Endothelial cell (in vitro differentiated cells): Measurements from ENCODE around the gene SHF. TPM values are rescaled to one million over a fixed set of nuclear protein-coding genes. Genes with fewer than 3 reads are reported as not detected.
A peak's percentile ranks its signal among the peaks of the same experiment; 100 is the strongest.

ENCODE experiments used
- DNase-seq: peaks from one replicate; pipeline ENCODE4 v3.0.0; 2021; ENCODE audit warnings: low spot score
- H3K27ac Mint-ChIP-seq: one replicate; pipeline ENCODE4 v1.8.0; 2021; ENCODE audit warnings: mixed read lengths, inconsistent platforms; ENCODE audit not compliant: unreplicated experiment
- H3K27me3 Mint-ChIP-seq: one replicate; pipeline ENCODE4 v1.8.0; 2021; ENCODE audit warnings: mild to moderate bottlenecking, moderate library complexity, mixed read lengths, inconsistent platforms; ENCODE audit not compliant: unreplicated experiment
- H3K36me3 Mint-ChIP-seq: one replicate; pipeline ENCODE4 v1.8.0; 2021; ENCODE audit warnings: mild to moderate bottlenecking, low read depth, mixed read lengths, inconsistent platforms; ENCODE audit not compliant: unreplicated experiment
- H3K4me1 Mint-ChIP-seq: one replicate; pipeline ENCODE4 v1.8.0; 2021; ENCODE audit warnings: mild to moderate bottlenecking, mixed read lengths, inconsistent platforms; ENCODE audit not compliant: unreplicated experiment
- H3K4me3 Mint-ChIP-seq: one replicate; pipeline ENCODE4 v1.8.0; 2021; ENCODE audit warnings: mild to moderate bottlenecking, mixed read lengths, inconsistent platforms; ENCODE audit not compliant: unreplicated experiment
- H3K9me3 Mint-ChIP-seq: one replicate; pipeline ENCODE4 v1.8.0; 2021; ENCODE audit warnings: mixed read lengths, inconsistent platforms; ENCODE audit not compliant: unreplicated experiment
- total RNA-seq: library from RNA; stranded (reverse); fragmentation: NEBNext Ultra II Directional; extraction: Animal tissue kit (Norgen Biotek cat#: 25700); gene quantifications from one replicate; pipeline ENCODE4 v1.2.1, GENCODE V29; 2021; ENCODE audit not compliant: unreplicated experiment
- TF ChIP-seq, protein P1 (sequence below): fragments of 200-600 bp; sonication (generic); IDR thresholded peaks from one replicate; pipeline ENCODE4 v1.5.0; 2021; ENCODE audit warnings: antibody characterized with exemption; ENCODE audit not compliant: unreplicated experiment

SHF gene
- total RNA-seq, 1 donor from 2014 or later, result 23.0 TPM

DNA sequence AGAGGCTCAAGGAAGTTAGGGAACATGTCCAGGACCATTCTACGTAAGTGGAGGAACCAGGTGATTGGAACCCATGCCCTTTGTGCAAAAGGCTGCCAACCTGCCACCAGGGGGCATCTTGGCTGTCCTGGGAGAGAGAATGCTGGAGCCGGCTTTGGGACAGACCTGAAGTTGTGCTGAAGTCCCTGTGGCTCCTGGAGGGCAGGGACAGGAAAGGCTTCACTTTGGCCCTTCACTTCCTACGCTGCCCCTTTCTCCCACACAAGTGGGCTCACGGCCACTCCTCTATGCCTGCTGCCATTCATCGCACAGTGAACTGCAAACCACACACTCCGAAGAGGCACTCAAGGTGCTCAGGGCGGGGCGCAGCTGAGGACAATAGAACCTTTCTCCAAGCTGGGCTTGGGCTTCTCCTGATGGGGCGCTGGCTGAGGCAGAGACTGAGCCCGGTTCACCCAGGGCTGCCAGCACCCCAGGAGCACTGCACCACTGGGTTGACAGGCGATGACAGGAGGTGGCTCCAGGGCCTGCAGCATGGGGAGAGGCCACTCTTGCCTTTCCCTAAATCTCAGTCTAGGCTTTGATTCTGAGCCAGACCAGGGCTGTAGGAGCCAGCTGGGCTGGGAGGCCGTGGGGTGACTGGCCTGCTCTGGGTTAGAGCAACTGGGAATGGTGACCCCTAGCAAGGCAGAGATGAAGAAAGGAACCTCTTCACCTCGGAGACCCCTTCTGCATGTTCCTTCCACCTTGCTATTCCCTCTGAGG lies 8.4 kb downstream of the SHF start:
- no peak overlapping the region for H3K4me3 Mint-ChIP-seq
- TF ChIP-seq, protein P1, sequence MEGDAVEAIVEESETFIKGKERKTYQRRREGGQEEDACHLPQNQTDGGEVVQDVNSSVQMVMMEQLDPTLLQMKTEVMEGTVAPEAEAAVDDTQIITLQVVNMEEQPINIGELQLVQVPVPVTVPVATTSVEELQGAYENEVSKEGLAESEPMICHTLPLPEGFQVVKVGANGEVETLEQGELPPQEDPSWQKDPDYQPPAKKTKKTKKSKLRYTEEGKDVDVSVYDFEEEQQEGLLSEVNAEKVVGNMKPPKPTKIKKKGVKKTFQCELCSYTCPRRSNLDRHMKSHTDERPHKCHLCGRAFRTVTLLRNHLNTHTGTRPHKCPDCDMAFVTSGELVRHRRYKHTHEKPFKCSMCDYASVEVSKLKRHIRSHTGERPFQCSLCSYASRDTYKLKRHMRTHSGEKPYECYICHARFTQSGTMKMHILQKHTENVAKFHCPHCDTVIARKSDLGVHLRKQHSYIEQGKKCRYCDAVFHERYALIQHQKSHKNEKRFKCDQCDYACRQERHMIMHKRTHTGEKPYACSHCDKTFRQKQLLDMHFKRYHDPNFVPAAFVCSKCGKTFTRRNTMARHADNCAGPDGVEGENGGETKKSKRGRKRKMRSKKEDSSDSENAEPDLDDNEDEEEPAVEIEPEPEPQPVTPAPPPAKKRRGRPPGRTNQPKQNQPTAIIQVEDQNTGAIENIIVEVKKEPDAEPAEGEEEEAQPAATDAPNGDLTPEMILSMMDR, result peak; percentile 64
- peak; percentile 37 for DNase-seq
- peaks cover 45% of the 10 kb centered on the region for H3K36me3 Mint-ChIP-seq
- no peaks in the 10 kb centered on the region for H3K9me3 Mint-ChIP-seq
- no peak overlapping the region for H3K27ac Mint-ChIP-seq
- peaks cover 16% of the 10 kb centered on the region for H3K27me3 Mint-ChIP-seq
- H3K4me1 Mint-ChIP-seq, result peaks cover 26% of the 10 kb centered on the region

DNA sequence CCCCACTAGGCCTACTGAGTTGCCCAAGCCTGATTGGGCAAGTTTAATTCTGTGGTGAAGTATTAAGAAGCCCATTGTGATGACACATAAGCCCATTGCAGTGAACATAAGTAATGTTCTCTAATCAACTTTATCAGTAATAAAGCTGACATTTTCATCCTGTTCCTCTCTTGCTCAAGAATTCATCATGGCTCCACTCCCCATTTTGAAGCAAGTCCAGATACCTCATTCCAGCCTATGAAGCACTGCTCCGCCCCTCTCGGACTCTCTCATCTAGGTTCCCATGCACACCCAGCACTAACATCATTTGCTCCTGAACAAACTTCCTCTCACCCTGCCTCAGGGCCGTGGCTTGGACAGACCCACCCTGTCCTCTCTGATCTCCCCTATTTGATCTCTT lies 10.5 kb downstream of the SHF start:
- H3K9me3 Mint-ChIP-seq, result no peaks in the 10 kb centered on the region
- no peak overlapping the region for H3K27ac Mint-ChIP-seq
- TF ChIP-seq, protein P1, result no peak
- DNase-seq, result no peak
- peaks cover 17% of the 10 kb centered on the region for H3K4me1 Mint-ChIP-seq
- H3K36me3 Mint-ChIP-seq, result peaks cover 48% of the 10 kb centered on the region
- peaks cover 16% of the 10 kb centered on the region for H3K27me3 Mint-ChIP-seq
- H3K4me3 Mint-ChIP-seq, result peak overlapping the region; percentile 61

DNA sequence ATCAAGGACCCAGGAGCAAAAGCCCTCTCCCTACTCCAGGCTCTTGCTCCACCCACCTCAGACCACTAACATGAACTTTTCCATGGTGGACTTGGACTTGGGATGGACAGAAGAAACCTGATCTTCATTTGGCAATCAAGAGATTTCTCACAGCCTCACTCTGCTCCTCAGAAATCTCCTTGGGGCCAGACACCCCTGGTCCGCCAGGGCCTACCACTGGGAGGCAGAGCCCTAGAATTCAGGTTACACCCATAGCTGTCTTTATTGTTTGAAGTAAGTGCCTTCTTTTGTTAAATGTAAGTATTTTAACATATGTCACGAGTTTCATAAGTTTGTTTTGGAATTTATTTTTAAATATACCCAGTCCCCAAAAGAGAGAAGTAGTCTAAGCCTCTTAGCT lies 13.2 kb downstream of the SHF start:
- H3K36me3 Mint-ChIP-seq, result peaks cover 44% of the 10 kb centered on the region
- no peak for DNase-seq
- H3K4me1 Mint-ChIP-seq, result no peaks in the 10 kb centered on the region
- H3K27me3 Mint-ChIP-seq, result peaks cover 9% of the 10 kb centered on the region
- peak overlapping the region; percentile 7 for H3K4me3 Mint-ChIP-seq
- no peak overlapping the region for H3K27ac Mint-ChIP-seq
- TF ChIP-seq, protein P1, result no peak
- no peaks in the 10 kb centered on the region for H3K9me3 Mint-ChIP-seq

DNA sequence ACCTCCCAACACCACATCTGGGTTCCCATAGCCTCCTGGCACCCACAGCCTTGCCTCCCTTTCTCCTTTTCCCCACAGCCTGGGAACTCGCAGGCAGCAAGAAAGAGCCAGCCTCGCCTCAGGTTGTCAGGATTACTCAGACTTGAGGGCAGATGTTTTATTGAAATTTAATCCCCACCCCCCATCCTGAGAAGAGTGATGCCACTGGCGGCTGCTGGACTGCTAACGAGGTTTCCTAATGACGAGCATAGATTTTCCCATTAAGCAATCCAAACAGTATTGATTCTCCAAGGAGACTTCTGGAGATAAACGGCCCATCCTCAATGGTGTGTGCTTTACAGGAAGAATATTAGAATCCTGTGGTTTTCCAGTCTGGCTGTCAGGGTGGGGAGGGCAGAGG lies 13.7 kb downstream of the SHF start:
- TF ChIP-seq, protein P1, result no peak
- peaks cover 44% of the 10 kb centered on the region for H3K36me3 Mint-ChIP-seq
- H3K9me3 Mint-ChIP-seq, result no peaks in the 10 kb centered on the region
- H3K27ac Mint-ChIP-seq, result no peak overlapping the region
- no peaks in the 10 kb centered on the region for H3K4me1 Mint-ChIP-seq
- H3K27me3 Mint-ChIP-seq, result peaks cover 9% of the 10 kb centered on the region
- DNase-seq, result no peak
- H3K4me3 Mint-ChIP-seq, result no peak overlapping the region

DNA sequence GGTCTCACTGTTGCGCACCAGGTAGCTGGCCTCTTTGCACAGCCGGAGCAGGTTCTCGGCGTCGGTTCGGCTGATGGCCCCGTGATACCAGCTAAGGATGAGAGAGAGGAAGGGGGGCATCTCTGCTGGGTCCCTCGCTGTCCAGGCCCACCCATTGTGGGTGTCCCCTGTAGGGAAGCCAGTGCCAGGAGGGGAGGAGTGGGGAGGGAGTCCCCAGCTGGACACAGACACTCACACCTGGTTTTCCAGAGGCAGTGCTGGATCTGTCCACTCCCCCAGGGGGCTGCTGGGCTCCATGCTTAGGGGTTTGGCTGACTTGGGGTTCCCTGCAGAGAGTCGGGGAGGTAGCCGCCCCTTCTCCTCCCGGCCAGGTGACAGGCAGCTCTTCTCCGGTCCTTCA lies 15.9 kb downstream of the SHF start:
- peaks cover 12% of the 10 kb centered on the region for H3K27me3 Mint-ChIP-seq
- H3K36me3 Mint-ChIP-seq, result peaks cover 33% of the 10 kb centered on the region
- no peak overlapping the region for H3K27ac Mint-ChIP-seq
- TF ChIP-seq, protein P1, result no peak
- H3K4me1 Mint-ChIP-seq, result no peaks in the 10 kb centered on the region
- no peak overlapping the region for H3K4me3 Mint-ChIP-seq
- no peak for DNase-seq
- no peaks in the 10 kb centered on the region for H3K9me3 Mint-ChIP-seq
